Kidney capillary endothelial cell (primary cell): Measurements from ENCODE around the gene DEPDC5.
"Not testable (repeated sequence)": the region's sequence is repeated elsewhere in the genome, so short reads cannot be mapped to it uniquely, and the experiment has no call there.

Experiments
- DNase-seq: peaks from one replicate; pipeline ENCODE4 v3.0.0-alpha.2; 2018; ENCODE audit warnings: low spot score

The DEPDC5 gene

DNA sequence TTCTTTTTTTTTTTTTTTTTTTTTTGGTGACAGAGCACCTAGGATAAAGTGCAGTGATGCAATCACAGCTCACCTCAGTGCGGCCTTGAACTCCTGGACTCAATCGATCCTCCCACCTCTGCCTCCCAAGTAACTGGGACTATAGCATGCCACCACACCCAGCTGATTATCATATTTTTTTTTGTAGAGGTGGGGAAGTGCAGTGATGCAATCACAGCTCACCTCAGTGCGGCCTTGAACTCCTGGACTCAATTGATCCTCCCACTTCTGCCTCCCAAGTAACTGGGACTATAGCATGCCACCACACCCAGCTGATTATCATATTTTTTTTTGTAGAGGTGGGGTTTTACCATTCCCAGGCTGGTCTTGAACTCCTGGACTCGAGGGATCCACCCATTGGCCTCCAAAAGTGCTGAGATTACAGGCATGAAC lies 61.6 kb downstream of the DEPDC5 start:
- DNase-seq: not testable (repeated sequence)

- no peak for DNase-seq
Observed at GRCh38 chr22:31816750-31817149, 62.9 kb downstream of the DEPDC5 start.

DNA sequence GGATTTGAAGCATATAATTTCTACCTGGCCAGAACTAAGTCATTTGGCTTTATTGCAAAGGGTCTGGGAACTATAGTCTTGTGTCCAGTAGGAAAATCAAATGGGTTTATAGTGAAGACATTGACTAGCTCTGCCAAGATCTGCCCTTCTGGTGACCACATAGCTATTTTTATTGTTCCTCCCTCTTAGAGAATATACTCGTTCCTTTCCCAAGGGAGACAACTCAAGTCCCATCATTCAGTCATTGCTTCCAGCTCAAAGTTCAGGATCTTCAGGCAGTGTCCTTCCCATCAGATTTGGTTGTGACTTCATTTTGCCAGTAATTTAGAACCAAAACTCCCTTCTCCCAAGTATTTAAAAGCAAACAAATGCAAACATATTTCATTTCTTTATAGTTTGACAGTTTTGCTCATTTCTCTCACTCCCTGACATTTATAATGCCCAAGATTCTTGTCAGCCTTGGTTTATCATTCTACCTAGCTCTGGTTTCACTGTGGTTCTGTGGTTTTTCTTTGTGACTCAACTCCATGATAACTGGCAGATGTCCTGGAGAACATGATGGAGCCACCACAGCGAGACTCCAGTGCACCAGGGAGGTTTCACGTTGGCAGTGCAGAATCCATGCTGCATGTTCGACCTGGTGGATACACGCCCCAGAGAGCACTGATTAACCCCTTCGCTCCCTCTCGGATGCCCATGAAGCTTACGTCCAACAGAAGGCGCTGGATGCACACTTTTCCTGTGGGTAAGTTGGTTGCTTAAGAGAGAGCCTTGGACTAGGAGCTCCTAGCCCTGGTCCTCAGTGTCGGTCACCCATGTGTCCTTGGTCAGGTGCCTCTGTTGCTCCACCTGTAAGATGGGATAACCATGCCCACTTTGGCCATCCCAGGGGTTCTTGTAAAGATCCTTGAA lies 64.9 kb downstream of the DEPDC5 start:
- DNase-seq: no peak

GRCh38 chr22:31820655-31821054 lies 66.8 kb downstream of the DEPDC5 start:
- no peak for DNase-seq

DNA sequence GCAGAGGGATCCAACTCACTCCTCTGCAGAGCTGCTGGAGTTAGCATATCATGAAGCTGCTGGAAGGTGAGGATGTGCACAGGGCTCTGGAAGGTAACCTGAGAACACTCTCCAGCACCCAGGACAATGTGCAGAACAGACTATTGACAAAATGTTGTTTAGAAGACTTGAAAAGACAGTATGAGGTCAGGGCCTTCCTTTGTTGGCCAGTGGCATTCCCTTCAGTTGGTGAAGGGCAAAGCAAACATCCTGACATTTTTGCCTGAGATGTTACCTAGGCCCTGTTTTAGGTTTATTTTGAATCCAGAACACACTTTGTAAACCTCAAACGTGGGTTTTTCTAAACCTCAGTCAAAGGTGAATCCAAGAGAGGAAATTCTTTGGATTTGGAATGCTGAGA lies 67.8 kb downstream of the DEPDC5 start:
- DNase-seq: no peak

GRCh38 chr22:31822523-31822922 lies 68.7 kb downstream of the DEPDC5 start:
- no peak for DNase-seq

GRCh38 chr22:31825513-31825912 lies 71.7 kb downstream of the DEPDC5 start:
- DNase-seq: no peak

DNA sequence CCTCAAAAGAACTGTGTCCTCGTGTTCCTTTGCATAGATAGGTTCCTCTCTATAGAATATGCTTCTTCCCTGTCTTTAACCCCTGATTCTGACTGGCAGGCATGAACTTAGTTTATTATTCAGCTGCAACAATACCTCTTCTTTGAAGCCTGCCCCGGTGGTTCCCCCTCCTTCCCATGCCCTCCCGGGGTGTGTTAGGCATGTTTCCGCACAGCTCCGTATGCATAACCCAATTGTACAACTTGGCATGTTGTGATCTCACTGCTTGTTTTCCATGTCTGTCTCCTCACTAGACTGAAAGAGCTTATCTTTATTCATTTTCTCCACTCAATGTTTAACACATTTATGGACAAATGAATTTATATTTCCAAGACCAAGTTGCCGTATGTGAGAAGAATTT lies 72.6 kb downstream of the DEPDC5 start:
- DNase-seq: no peak

DNA sequence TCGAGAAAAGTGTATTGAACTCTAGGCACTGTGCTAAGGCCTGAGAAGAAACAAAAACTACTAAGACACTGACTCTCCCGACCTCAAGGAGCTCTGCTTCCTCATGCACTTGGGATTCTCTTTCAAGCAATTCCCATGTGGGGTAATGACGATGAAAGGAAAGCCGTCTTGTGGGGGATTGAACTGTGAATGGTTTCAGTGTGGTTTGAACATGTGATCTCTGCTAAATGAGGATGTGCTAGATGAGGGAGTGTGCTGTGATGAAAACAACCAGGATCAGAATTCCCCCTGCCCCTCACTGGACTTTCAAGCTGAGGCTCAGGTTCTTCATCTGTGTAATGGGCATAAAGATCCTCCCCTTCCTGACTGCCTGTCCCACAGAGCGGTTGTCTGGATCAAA lies 74.9 kb downstream of the DEPDC5 start:
- DNase-seq: no peak

GRCh38 chr22:31829505-31829904 lies 75.7 kb downstream of the DEPDC5 start:
- peak; percentile 89 for DNase-seq

GRCh38 chr22:31830721-31831070 lies 76.9 kb downstream of the DEPDC5 start:
- DNase-seq: no peak

- no peak for DNase-seq
Observed at GRCh38 chr22:31833930-31834329, 80.1 kb downstream of the DEPDC5 start.

- no peak for DNase-seq
Observed at GRCh38 chr22:31836010-31836409, 82.2 kb downstream of the DEPDC5 start.

GRCh38 chr22:31838917-31839316 lies 85.1 kb downstream of the DEPDC5 start:
- no peak for DNase-seq

- no peak for DNase-seq
Observed at GRCh38 chr22:31839986-31840385, 86.2 kb downstream of the DEPDC5 start.

- no peak for DNase-seq
Observed at GRCh38 chr22:31840585-31840984, 86.8 kb downstream of the DEPDC5 start.

DNA sequence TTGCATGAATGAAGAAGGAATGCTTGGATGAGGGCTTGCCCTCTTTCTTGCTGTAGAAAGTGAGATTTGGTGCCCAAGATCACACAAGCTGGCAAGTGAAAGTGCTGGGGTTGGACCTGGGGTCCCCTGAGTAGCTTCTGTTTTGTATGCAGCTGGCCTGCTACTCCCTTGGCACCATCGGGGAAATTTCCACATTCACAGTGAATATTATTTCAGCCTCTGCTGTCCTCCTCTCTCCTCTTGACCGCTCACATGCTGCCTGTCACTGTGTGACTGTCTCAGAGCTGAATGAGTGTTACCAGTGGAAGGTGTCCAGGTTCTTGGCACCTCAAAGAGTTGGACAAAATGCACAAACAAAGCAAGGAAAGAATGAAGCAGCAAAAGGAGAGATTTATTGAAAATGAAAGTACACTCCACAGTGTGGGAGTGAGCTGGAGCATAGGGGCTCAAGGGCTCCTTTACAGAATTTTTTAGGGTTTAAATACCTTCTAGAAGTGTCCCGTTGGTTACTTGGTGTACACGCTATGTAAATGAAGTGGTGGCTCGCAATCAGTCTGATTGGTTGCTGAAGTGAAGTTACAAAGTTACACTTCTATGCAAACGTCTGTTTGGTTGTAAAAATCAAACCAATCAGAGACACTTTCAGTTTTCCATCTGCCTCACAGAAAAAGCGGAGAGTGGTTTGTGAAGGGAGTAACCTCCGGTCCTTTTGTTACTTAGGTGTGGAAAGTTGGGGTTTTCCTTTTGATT lies 87.4 kb downstream of the DEPDC5 start:
- no peak for DNase-seq

DNA sequence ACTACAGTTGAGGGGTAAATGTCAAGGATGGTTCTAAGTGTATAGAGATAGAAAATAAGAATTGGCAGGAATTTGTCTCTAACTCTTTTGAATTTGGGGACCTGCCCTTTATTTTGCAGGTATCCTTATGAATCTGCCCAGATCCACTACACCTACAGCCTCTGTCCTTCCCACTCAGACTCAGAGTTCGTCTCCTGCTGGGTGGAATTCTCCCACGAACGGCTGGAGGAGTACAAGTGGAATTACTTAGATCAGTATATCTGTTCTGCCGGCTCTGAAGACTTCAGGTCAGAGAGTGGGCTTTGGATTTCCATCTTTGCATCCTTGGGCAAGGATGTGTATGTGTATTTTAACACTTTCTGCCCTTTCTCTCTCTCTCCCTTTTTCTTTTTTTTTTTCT lies 89.7 kb downstream of the DEPDC5 start:
- no peak for DNase-seq

- DNase-seq: no peak
Observed at GRCh38 chr22:31844941-31845340, 91.1 kb downstream of the DEPDC5 start.

DNA sequence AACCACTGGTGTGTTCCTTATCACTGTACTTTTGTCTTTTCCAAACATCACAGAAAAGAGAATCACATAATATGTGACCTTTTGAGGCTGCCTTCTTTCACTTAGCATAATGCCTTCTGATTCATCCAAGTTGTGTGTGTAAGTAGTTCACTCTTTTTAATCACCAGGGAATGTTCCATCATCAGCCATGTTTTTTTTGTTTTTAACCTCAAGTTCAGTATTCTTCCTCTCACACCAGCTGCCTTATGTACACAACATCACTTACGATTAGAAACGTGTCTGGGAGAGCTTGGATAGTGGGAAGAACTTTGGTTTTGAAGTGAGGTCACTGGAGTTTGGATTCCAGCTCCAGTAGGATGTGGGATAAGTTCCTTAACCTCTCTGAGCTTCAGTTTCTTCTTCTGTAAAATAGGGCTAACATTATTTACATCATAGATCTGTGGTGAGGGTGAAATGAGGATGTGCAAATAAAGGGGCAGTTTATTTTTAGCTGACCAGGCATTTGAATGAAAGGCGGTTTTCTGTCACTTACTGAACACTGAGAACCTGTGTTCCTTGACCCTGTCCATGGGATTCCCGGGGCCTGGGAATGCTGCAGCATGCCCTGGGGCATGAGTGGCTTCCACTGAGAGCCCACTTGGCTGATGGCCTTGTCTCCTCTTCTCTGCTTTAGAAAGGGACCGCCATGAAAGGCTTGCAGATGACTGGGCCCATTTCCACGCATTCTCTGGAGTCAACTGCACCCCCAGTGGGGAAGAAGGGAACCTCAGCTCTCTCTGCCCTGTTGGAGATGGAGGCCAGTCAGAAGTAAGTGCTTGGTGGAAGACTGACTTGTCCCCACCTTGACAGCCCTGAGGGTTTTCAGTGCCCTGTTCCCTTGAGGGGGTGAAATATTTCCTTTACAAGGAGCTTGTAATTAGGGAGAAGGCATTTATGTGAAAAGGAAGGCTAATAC lies 92.6 kb downstream of the DEPDC5 start:
- DNase-seq: no peak

- no peak for DNase-seq
Observed at GRCh38 chr22:31848411-31848810, 94.6 kb downstream of the DEPDC5 start.

GRCh38 chr22:31850135-31850534 lies 96.3 kb downstream of the DEPDC5 start:
- no peak for DNase-seq
